ENCODE results near the gene SLC35F6.
"Not testable (repeated sequence)": the region's sequence is repeated elsewhere in the genome, so short reads cannot be mapped to it uniquely, and the experiment has no call there.

SLC35F6 gene

DNA sequence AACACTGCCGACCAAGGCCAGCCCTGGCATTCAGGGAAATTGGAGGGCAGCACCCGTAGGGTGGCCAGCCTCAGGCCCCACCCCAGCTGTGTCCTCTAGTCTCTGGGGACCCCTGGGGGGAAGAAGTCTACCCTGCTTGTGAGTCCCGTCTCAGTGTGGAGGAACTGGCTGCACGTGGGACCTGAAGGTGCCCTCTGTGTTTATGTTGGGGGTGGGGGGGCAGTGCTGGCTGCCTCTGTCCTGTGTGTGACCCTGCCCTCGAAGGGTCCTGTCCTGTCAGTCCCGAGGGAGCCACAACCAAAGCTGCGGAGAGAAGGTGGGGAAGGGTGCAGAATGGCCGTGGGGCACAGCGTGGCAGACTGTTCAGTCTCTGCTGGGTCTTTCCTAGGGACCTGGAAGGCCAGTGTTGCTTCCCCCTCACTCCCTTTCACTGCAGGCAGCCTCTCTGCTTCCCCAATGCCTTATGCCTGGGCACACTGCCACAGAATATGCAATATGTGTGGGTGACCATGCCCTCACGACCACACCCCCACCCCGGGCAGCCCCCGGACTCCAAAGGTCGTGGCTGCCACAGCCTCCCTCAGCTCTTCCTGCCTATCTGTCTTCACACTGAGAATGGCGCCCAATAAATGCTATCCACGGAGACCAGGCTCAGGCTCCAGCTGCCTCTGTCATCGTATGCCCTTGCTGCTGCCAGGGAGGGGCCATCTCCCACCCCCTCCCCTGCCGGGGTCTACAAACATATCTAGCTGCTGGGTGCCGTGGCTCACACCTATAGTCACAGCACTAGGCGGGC is 33.3 kb upstream of the SLC35F6 start:
- no peak for DNase-seq (ENCODE audit: low spot score)

DNA sequence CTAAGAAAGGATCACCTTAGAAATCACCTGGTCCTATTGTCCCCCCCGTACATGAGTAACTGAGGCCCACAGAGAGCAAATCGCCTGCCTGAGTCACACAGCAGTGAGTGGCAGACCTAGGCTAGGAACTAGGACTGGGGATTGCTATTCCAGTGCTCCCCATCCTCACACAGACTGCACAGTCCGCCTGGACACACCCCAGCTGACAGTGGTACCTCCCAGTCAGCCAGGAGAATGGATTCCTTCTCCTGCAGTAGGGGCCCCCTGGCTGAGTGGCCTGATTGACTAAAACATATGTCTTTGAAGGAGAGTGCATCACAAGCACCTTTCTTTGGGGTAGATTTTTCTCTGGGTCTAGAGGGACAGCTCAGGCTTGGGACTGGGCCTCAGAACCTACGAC is 32.4 kb upstream of the SLC35F6 start:
- no peak for DNase-seq (ENCODE audit: low spot score)

DNA sequence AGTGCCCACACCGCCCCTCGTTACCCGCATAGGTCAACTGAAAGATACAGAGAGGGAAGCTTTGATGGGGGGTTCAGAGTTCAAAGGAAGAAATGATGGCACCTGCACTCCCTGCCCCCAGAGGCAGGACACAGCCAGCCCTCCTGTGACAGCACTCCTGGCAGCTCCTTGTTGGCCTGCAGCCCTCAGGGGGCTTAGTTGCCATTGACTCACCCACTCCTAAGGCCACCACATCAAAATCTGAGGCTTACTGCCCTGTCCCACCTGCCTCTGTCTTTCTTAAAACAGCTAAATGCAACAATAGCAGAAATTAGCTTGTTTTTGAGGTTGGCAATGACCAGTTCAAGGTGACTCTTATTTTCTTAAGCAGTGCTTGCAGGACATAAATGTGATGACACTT is 31.6 kb upstream of the SLC35F6 start:
- DNase-seq (ENCODE audit: low spot score), result no peak

DNA sequence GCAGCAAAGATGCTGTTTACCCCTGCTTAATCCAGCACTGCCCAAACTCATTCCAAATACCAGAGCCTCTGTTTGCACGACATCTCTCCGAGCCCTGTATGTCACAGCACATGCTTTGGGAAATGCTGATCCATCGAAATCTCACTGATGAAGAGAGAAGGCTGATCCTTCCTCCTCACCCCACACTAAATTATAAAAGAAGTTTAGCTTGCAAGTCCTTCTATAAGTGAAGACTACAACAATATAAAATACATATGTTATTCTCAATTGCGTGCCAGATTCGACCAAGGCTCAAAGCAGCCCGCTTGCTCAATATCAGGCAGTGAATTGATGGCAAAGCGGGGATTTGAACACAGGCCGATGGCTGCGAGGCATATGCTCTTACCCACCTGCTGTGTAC is 30.7 kb upstream of the SLC35F6 start:
- DNase-seq (ENCODE audit: low spot score), result no peak

DNA sequence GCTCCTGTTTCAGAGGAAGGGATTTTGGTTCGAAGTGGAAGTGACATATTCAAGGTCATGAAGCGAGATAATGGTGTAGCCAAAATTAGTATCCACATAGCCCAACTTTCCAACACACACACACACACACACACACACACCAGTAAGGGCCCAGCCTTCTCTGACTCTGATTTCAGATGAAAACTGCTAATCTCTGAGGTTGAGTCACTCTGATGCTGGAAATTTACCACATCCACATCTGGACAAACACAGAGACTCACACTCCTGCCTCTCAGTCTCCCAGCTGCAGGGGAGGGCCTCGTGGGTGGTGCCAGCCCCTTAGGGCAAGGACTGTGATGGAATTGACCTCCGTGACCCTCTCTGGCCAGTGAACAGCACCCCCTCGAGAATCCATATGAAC is 29.0 kb upstream of the SLC35F6 start:
- peak; percentile 89 for DNase-seq (ENCODE audit: low spot score)

DNA sequence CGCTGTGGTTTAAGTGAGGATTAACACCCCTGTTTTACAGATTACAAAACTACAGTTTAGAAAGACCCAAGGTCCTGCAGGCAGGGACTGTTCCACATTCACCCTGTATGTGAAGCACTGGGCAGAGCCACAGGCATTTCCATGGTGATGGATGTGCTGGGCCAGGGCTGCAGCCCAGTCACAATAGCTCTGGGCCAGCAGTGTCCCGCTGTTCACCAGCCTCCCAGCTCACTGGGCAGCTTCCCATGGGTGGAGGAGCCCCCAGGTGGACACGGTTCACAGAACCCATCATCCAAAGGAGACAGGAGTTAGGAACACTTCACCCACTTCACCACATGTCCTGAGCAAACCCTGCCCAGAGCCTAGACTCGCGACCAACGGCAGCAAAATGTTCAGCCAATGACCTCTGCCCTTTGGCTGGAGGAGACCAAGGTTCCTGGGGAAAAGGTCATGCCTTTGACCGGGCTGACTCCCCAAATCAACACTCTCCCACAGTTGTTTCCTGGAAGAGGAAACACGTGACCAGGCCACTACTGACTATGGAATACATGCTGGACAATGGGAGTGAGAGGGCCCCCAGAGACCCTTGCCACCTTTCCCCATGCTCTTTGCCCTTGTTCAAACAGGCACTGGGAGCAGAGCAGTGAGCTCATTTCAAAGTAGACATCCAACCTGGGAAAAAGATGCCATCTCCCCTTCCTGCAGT is 28.0 kb upstream of the SLC35F6 start:
- DNase-seq (ENCODE audit: low spot score), result no peak

DNA sequence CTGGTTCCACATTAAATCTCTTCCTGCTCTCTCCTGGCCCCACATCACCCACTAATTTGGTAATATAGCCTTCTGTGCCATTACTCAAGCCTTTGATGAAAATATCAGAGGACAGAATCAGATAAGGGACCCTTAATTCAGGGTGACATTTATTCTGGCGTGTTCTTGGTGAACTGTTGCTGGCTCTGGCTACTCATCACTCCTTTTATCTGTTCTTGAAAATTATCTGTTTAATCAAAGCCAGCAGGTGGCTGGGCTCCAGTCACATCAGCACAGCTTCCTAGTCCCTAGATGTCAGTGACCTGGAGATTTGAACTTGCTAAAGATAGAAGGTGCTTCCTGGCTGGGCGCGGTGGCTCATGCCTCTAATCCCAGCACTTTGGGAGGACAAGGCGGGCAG is 26.9 kb upstream of the SLC35F6 start:
- DNase-seq (ENCODE audit: low spot score), result no peak

DNA sequence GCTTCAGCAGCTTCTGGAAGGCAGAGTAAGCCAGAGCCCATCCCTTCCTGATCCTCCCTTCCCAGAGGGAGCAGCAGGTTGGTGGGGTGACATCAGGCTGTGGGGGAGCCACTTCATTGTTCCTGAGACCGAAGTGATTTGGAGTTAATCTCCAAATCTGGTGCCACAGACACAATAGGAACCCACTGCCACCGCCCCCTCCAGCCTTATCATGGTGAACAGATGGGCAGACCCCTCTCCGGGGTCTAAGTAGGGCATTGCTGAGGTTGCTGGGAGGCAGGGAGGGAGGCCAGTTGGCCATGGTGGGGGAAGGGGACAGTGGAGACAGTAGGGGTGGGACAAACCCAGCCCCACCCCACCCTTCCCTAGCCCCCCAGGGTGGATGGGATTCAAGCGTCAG is 25.6 kb upstream of the SLC35F6 start:
- no peak for DNase-seq (ENCODE audit: low spot score)

DNA sequence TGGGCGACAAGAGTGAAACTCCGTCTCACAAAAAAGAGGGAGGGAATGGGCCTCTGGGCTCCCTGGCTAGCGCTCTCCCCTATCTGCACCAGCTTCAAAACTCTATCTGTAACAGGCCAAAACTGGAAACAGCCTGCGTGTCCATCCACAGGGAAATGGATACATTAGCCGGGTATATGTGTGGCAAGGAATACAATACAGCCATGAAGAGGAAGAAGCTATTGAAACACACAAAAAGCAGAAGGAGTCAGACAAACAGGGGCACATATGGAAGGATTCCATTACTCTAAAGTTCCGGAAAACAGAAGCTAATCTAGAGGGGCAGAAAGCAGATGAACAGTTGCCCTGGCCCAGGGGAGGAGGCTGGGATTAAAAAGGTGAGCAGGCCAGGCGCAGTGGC is 24.6 kb upstream of the SLC35F6 start:
- DNase-seq (ENCODE audit: low spot score), result no peak

DNA sequence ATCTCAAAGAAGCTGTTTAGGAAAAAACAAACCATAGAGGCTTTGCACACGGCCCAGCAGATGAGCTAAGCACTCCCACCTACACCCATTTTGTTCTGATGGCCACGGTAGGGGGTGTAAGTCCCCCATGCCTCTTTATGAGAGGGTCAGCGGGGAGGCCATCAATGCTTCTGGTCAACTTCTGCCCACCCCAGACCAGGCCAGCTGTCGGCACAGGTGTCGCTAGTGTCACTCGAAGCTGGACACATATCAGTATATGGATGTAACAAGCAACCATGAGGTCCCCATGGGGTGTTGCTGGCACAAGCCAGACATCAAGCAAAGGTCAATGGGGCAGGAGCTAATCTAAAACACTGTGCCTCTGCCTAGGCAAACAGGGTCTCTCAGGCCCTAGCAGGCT is 23.7 kb upstream of the SLC35F6 start:
- DNase-seq (ENCODE audit: low spot score), result no peak

DNA sequence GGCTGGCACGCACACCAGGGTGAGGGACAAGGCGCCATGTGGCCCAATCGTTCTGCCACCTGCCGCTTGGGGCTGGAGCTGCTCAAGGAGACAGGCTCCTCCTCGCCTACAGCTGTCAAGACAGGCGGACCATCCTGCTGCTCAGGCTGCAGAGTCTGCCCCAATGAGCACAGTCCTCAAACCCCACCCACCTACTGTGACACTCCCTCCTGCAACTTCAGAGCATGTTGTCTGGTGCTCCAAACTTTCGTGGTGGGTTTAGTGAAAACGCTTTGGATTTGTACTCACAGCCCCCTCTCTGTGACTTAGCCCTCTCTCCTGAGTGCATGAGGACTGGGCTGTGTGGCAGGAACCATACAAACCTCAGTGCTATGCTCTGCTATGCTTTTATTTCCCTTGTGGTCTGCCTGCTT is 23.2 kb upstream of the SLC35F6 start:
- DNase-seq (ENCODE audit: low spot score), result no peak

DNA sequence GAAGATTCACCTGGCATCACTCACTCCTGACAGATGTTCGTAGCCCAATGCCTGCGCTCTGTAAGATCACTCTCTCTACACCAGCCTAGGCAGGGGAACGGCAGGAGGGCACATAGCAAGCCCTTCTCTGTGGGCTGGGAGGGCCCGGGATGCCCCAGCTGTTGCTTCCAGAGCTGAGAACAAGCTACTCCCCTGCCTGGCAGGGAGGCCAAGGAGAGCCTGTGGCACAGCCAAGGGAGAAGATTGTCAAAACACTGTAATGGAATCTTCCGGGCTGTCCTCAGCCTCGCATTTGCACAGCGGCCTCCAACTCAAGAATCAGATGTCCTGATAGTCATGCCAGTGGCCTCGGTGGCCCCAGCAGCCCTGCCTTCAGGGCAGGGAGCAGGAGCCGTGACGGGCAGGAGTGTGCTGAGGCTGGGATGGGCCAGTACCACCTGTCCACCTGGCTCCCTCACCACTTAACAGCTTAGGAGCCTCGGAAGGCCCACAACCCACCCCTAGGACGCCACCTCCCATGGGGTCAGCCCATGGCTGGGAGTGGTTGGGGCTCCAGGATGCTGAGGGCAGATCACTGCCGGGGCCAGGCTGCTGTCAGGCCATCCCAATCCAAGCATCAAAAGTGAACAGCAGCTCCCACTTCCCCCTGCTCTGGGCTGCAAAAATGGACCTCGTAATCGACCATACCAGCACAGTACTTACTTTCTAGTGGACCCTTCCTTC is 21.9 kb upstream of the SLC35F6 start:
- DNase-seq (ENCODE audit: low spot score), result no peak

DNA sequence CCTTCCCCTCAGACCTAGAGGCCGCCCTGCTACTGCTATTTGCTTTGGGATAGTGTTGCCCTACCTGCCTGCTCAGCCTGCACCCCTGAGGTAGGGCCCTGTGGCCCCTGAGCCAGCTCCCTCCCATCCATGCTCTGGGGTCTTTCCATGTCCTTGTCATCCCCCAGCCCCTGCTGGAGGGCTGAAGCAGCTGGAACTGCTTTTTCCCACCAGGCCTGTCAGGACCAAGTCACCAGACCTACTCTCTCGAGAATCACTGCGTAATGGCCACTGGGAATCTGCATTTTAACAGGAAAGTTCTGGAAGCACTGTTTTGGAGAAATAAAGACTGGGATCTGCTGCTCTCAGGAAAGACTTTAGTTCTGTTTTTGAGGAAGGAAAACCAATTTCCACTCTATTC is 20.2 kb upstream of the SLC35F6 start:
- DNase-seq (ENCODE audit: low spot score), result no peak

DNA sequence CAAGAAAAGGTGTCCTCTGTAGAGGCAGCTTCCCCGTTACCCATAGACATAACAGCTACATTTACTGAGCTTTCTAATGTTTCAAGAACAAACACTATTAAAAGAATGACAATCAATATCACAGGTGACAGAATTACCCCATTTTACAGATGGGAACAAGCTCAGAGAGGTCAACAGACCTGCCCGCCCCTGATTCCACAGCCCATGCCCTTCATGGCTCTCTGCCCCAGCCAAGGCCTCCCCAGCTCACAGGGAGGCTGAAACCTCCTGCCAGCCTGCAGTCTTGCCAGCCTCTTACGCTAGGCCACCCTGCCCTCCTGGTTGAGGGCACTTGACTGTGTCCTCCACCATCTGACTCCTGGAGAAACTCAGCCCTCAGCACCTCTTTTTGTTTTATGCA is 19.1 kb upstream of the SLC35F6 start:
- no peak for DNase-seq (ENCODE audit: low spot score)

DNA sequence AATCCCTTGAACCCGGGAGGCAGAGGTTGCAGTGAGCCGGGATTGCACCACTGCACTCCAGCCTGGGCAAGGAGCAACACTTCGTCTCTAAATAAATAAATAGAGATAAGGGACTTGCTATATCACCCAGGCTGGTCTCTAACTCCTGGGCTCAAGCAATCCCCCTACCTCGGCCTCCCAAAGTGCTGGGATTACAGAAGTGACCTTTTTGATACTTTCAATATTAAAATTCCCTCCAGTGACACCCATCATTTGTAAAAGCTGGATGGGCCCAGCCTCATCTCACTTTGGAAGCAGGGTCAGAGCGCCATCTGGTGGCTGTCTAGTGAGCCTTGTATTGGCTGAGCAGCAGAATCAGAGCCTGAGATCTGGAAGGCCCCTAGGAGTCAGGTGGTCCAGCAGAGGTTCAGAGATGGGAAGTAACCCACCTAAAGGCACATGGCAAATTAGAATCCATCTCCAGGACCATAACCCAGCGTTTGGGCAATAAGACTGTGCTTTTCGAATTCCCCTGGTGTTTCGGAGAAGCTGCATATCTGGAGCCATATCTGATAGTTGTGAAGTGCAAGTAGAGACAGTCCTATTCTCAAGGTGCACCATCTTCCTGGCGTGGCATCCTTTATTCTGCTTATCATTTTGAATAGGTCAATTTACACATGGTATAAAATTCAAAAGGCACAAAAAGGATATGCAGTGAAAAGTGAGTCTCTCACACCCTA is 18.3 kb upstream of the SLC35F6 start:
- peak; percentile 82 for DNase-seq (ENCODE audit: low spot score)

DNA sequence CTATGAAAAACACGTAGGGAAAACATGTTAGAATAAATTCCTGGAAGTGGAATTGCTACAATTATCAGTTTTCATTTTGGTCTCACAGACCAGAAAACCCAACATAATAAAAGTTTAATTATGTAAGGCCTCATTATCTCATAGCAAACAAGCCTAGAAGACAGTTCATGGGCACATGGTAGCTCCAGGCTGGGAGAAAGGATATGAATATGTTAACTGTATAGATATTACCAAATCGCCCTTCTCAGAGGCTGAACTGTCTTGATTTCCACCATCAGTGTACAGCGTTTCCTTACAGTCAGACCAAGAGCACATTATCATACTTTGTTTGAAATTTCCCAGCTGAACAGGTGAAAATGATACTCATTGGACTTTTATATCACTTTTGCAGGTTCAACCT is 17.1 kb upstream of the SLC35F6 start:
- no peak for DNase-seq (ENCODE audit: low spot score)

DNA sequence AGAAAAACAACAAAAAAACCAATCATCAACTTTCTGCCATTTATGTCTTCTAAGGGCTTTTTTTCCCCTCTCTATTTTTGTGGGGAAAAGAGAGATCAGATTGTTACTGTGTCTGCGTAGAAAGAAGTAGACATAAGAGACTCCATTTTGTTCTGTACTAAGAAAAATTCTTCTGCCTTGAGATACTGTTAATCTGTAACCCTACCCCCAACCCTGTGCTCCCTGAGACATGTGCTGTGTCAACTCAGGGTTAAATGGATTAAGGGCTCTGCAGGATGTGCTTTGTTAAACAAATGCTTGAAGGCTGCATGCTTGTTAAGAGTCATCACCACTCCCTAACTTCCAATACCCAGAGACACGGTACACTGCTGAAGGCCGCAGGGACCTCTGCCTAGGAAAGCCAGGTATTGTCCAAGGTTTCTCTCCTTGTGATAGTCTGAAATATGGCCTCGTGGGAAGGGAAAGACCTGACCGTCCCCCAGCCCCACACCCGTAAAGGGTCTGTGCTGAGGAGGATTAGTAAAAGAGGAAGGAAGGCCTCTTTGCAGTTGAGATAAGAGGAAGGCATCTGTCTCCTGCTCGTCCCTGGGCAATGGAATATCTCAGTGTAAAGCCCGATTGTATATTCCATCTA is 14.2 kb upstream of the SLC35F6 start:
- DNase-seq (ENCODE audit: low spot score), result not testable (repeated sequence)

DNA sequence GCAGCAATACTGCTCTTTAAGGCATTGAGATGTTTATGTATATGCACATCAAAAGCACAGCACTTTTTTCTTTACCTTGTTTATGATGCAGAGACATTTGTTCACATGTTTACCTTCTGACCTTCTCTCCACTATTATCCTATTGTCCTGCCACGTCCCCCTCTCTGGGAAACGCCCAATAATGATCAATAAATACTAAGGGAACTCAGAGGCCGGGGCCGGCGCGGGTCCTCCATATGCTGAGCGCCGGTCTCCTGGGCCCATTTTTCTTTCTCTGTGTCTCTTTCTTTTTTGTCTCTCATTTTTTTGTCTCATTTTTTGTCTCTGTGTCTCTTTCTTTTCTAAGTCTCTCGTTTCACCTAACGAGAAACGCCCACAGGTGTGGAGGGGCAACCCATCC is 13.6 kb upstream of the SLC35F6 start:
- not testable (repeated sequence) for DNase-seq (ENCODE audit: low spot score)

DNA sequence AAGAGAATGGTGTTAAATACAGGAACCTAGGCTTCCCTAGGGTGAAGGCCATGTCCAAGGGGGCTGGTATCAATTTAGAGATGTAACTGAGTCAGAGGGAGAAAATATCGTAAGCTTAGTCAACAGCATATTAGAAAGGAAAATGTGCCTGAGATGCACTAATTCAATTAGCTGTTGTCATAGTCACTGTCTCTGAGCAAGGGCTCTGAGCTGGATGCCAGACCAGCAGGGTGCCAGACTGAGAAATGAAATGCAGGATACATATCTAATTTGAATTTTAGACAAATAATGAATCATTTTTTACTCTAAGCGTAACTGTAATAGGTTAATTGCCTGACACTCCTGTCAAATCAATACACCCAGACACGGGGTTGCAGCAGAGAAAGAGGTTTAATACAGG is 11.4 kb upstream of the SLC35F6 start:
- peak; percentile 48 for DNase-seq (ENCODE audit: low spot score)

DNA sequence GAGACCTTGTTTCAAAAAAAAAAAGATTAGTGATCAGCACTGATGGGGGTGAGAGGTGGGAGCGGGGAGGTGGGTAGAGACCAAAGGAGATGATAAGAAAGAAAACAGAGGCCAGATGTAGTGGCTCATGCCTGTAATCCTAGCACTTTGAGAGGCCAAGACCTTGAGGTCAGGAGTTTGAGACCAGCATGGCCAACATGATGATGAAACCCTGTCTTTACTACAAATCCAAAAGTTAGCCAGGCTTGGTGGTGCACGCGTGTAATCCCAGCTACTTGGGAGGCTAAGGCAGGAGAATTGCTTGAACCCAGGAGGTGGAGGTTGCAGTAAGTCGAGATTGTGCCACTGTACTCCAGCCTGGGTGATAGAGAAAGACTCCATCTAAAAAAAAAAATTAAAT is 9.5 kb upstream of the SLC35F6 start:
- no peak for DNase-seq (ENCODE audit: low spot score)

DNA sequence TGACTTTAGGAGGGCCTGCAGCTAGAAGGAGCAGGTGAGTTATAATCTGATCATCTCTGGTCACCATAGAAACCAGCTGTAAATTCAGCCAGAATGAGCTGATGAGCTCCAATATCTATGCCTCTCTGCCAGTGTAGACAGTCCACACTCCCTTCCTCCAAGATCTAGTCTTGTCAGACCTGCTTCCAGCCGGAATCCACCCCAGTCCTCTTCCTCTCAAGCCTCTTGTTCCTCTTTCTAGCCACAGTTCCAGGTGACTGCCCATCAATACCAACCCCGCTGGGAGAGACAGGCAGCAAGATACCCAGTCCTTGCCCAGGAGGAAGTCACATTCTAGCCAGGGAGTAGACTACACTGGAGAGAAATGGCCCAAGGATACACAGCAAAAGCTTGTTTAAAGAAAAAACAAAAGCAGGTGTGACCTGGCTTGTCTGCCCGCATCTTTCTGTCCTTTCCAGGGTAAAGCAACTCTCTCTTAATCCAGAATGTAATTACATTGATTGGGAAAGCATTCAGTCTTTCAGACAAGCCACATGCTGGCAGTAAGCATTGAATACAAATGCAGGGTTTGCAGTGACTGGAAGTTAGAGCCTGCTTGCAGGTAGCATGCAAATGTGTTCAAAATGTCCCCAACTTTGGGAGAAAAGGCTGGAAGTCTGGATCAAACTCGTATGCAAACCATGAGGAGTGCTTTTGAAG is 9.0 kb upstream of the SLC35F6 start:
- no peak for DNase-seq (ENCODE audit: low spot score)

Measured in AG20443 (cell line).